IMR-90 (cell line): Measurements from ENCODE around the gene MRM1. TPM values are rescaled to one million over a fixed set of nuclear protein-coding genes. Genes with fewer than 3 reads are reported as not detected.

Source experiments
- ATAC-seq: fragments of 200-7000 bp; cut with Tn5 transposase; 2 replicates; pipeline ENCODE4 v1.9.1; 2020; ENCODE audit warnings: low read depth, mild to moderate bottlenecking, moderate library complexity
- BruUV-seq: library from RNA; stranded (reverse); fragments of 400-500 nt; replicated peaks from 2 replicates; lab custom pipeline; 2021; lab: Mats Ljungman, UMichigan
- CTCF ChIA-PET: fragments of 300-600 bp; formaldehyde crosslinking; extraction: SDS; loops from one replicate; lab custom pipeline; 2021; ENCODE audit warnings: antibody characterized with exemption; lab: Yijun Ruan, JAX
- POLR2A ChIA-PET: fragments of 300-600 bp; sonication (Branson Sonifier 250); formaldehyde crosslinking; loops from one replicate; lab custom pipeline; 2022; ENCODE audit warnings: antibody characterized with exemption; ENCODE audit not compliant: unreplicated experiment; lab: Charles Lee
- DNase-seq: peaks from one replicate; pipeline ENCODE4 v3.0.0; 2013
- H2AFZ ChIP-seq: replicated peaks from 2 replicates; pipeline ENCODE3; 2013; ENCODE audit warnings: low read length, mild to moderate bottlenecking; ENCODE audit not compliant: poor library complexity
- H2AK5ac ChIP-seq: 2 replicates; pipeline ENCODE4 v1.6.1; 2013; ENCODE audit warnings: low read depth, low read length, inconsistent platforms
- H2AK9ac ChIP-seq: replicated peaks from 2 replicates; pipeline ENCODE3; 2013; ENCODE audit warnings: mild to moderate bottlenecking, low read depth, low read length, moderate library complexity; ENCODE audit not compliant: poor library complexity
- H2BK120ac ChIP-seq: 2 replicates; pipeline ENCODE4 v1.6.1; 2013; ENCODE audit warnings: low read depth, low read length, inconsistent platforms
- H2BK15ac ChIP-seq: 3 replicates; pipeline ENCODE4 v1.6.1; 2013; ENCODE audit warnings: low read depth, low read length, inconsistent platforms
- H2BK20ac ChIP-seq: 2 replicates; pipeline ENCODE4 v1.6.1; 2013; ENCODE audit warnings: low read depth, mild to moderate bottlenecking, inconsistent platforms, low read length, moderate library complexity
- H2BK5ac ChIP-seq: 2 replicates; pipeline ENCODE4 v1.6.1; 2013; ENCODE audit warnings: mild to moderate bottlenecking, low read depth, low read length, inconsistent platforms; ENCODE audit not compliant: poor library complexity, severe bottlenecking
- H3K14ac ChIP-seq: replicated peaks from 2 replicates; pipeline ENCODE4 v1.6.1; 2013; ENCODE audit warnings: low read depth, low read length, inconsistent platforms
- H3K18ac ChIP-seq: 2 replicates; pipeline ENCODE4 v1.6.1; 2013; ENCODE audit warnings: low read depth, low read length, control low read depth
- H3K23ac ChIP-seq: 2 replicates; pipeline ENCODE4 v1.6.1; 2013; ENCODE audit warnings: low read depth, low read length, inconsistent platforms
- H3K27ac ChIP-seq: 2 replicates; pipeline ENCODE4 v1.5.1; 2013; ENCODE audit warnings: mild to moderate bottlenecking, control low read depth, low read length; ENCODE audit not compliant: insufficient read depth
- H3K27me3 ChIP-seq: 2 replicates; pipeline ENCODE4 v1.6.1; 2013; ENCODE audit warnings: low read length; ENCODE audit not compliant: control insufficient read depth, insufficient read depth
- H3K36me3 ChIP-seq: 2 replicates; pipeline ENCODE4 v1.6.1; 2013; ENCODE audit warnings: low read length, mixed read lengths; ENCODE audit not compliant: control insufficient read depth, insufficient read depth
- H3K4ac ChIP-seq: 2 replicates; pipeline ENCODE4 v1.6.1; 2013; ENCODE audit warnings: low read depth, low read length, inconsistent platforms
- H3K4me1 ChIP-seq: 2 replicates; pipeline ENCODE4 v1.6.1; 2013; ENCODE audit warnings: low read length, mixed read lengths; ENCODE audit not compliant: control insufficient read depth, insufficient read depth
- H3K4me2 ChIP-seq: 2 replicates; pipeline ENCODE4 v1.6.1; 2013; ENCODE audit warnings: low read depth, mild to moderate bottlenecking, control low read depth, low read length, moderate library complexity
- H3K4me3 ChIP-seq: 2 replicates; pipeline ENCODE4 v1.5.1; 2013; ENCODE audit warnings: low read depth, mild to moderate bottlenecking, control low read depth, low read length, moderate library complexity; ENCODE audit not compliant: insufficient read depth
- H3K56ac ChIP-seq: 2 replicates; pipeline ENCODE4 v1.6.1; 2013; ENCODE audit warnings: low read length, inconsistent platforms; ENCODE audit not compliant: insufficient read depth; ENCODE audit errors: extremely low read depth
- H3K79me1 ChIP-seq, 2 experiments: 2 replicates each; pipeline ENCODE4 v1.6.1; 2013; ENCODE audit warnings: low read length in 2 of 2, inconsistent platforms in 1 of 2, low read depth in 1 of 2
- H3K9ac ChIP-seq: 2 replicates; pipeline ENCODE4 v1.6.1; 2013; ENCODE audit warnings: low read depth, low read length, control low read depth
- H3K9me1 ChIP-seq: 2 replicates; pipeline ENCODE4 v1.6.1; 2013; ENCODE audit warnings: low read length, inconsistent platforms; ENCODE audit not compliant: insufficient read depth
- H3K9me3 ChIP-seq: 2 replicates; pipeline ENCODE4 v1.6.1; 2013; ENCODE audit warnings: low read length; ENCODE audit not compliant: control insufficient read depth, insufficient read depth
- H4K20me1 ChIP-seq: 2 replicates; pipeline ENCODE4 v1.6.1; 2013; ENCODE audit warnings: low read length, inconsistent platforms; ENCODE audit not compliant: insufficient read depth
- H4K5ac ChIP-seq: 2 replicates; pipeline ENCODE4 v1.6.1; 2013; ENCODE audit warnings: mild to moderate bottlenecking, low read depth, low read length, control low read depth
- H4K8ac ChIP-seq, 2 experiments: 2 replicates each; pipeline ENCODE4 v1.6.1; 2013; ENCODE audit warnings: low read depth in 2 of 2, low read length in 2 of 2, control low read depth in 1 of 2, inconsistent platforms in 1 of 2
- H4K91ac ChIP-seq: 2 replicates; pipeline ENCODE4 v1.6.1; 2013; ENCODE audit warnings: low read depth, low read length, inconsistent platforms; ENCODE audit not compliant: insufficient read depth
- FOS ChIP-seq: fragments of 150-350 bp; IDR thresholded peaks from 2 replicates; pipeline ENCODE4 v1.6.1; 2016; ENCODE audit warnings: low read depth, low read length
- WGBS, 2 experiments: methylation state at CpG; one replicate each; pipeline versions ENCODE4 v1.1.5 to v1.1.7; 2013; ENCODE audit warnings: missing lambda C conversion rate in 2 of 2; ENCODE audit not compliant: insufficient read length in 1 of 2; ENCODE audit errors: extremely low coverage in 2 of 2; 5-methylcytosine and 5-hydroxymethylcytosine counted together
- dilution Hi-C: fragments of 300-500 bp; cut with HindIII; formaldehyde crosslinking; loops from one replicate; pipeline ENCODE4 v1.14.3; 2018; ENCODE audit warnings: low sequenced_read_pairs; ENCODE audit not compliant: unreplicated experiment
- in situ Hi-C: fragments of 300-500 bp; cut with MboI; formaldehyde crosslinking; loops from 3 replicates; pipeline ENCODE4 v1.14.3; 2019; ENCODE audit warnings: low sequenced_read_pairs, inconsistent platforms, mixed read lengths
- intact Hi-C: fragments of 100-400 bp; cut with micrococcal nuclease; formaldehyde crosslinking; loops from 2 replicates; pipeline ENCODE4 v1.10.0; 2022
- polyA plus RNA-seq, 3 experiments: library from polyadenylated mRNA; depleted of rRNA; stranded (reverse); fragments of >200 nt; gene quantifications; 2 replicates each; pipeline ENCODE4 v1.2.3, GENCODE V29; 2012; ENCODE audit warnings: low replicate concordance in 1 of 3
- total RNA-seq: library from RNA; depleted of rRNA; stranded (reverse); fragments of >200 nt; gene quantifications from 2 replicates; pipeline ENCODE4 v1.2.3, GENCODE V29; 2012

The MRM1 gene
- total and polyA plus RNA-seq, 2 of the 4 experiments (the other 2 are of a cell fraction) = 2.2 to 5.3 TPM

DNA sequence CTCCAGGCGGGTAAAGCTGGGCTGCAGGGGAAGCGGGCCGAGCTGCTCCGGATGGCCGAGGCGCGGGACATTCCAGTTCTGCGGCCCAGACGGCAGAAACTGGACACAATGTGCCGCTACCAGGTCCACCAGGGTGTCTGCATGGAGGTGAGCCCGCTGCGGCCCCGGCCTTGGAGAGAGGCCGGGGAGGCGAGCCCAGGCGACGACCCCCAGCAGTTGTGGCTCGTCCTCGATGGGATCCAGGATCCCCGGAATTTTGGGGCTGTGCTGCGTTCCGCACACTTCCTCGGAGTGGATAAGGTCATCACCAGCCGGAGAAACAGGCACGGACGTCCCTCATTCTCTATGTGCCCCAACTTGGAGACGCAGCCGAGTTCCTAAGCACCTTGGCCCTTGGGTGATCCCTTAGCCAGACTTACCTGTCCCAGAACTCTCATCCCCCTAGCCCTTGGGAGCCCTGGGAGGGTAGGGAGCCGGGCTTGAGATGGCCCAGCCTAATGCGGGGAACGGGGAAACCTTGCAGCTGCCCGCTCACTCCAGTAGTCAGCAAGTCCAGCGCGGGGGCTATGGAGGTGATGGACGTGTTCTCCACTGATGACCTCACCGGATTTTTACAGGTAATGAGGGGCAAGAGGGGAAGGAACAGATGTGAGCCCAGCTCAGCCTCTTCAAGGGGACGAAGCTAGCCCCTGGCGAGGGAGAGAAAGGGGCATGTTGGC is 806 bp downstream of the MRM1 start:
- POLR2A ChIA-PET = interaction anchor here (0.6 kb wide), 2 partner anchors 57 to 748 kb away, joined by 4 to 5 read pairs; partner anchors contain the start of gene GGNBP2
- Histone ChIP-seq H3K79me1 (peaks cover 27 to 54% of the 10 kb centered on the region in 2 experiments), H2BK20ac (no peak overlapping the region), H2AK5ac (peak overlapping the region; percentile 36; the same call in 1 of the 2 replicates), H3K23ac (peak overlapping the region; percentile 55), H4K91ac (no peak overlapping the region; the same call in 1 of the 2 replicates), H3K4me3 (peak overlapping the region; percentile 79), H3K27ac (peak overlapping the region; percentile 69), H3K9me1 (peaks cover 9% of the 10 kb centered on the region; the same call in 1 of the 2 replicates), H2AFZ (peak overlapping the region; percentile 98), H2BK15ac (no peak overlapping the region), H3K4me2 (peak overlapping the region; percentile 88), H4K8ac (peak overlapping the region; percentile 93 to 98; a peak in 3 of 4 replicates), H4K5ac (no peak overlapping the region), H3K18ac (no peak overlapping the region), H2AK9ac (peak overlapping the region; percentile 63), H3K4ac (peak overlapping the region; percentile 81), H3K36me3 (no peaks in the 10 kb centered on the region; the same call in 1 of the 2 replicates), H3K9me3 (no peaks in the 10 kb centered on the region), H3K9ac (peak overlapping the region; percentile 69), H2BK120ac (no peak overlapping the region), H4K20me1 (peaks cover 14% of the 10 kb centered on the region), H3K27me3 (no peaks in the 10 kb centered on the region), H3K4me1 (peaks cover 6% of the 10 kb centered on the region), H2BK5ac (no peak overlapping the region), H3K14ac (peak overlapping the region; percentile 77), H3K56ac (peak overlapping the region; percentile 36; the same call in 1 of the 2 replicates)
- DNase-seq = peak; percentile 9
- WGBS, 2 experiments = 1% methylated on average over 22 of the region's 38 CpGs; no CpG with 5 or more reads in 1 of the 2 experiments
- BruUV-seq = no TSS peak
- in situ Hi-C loops = loop anchor here (10.0 kb wide), 1 partner anchor 773 kb away; the partner anchor contains the start of gene C17orf78
- TF ChIP-seq FOS = no peak
- dilution Hi-C loops = no loop called here
- peak; percentile 7 for ATAC-seq
- intact Hi-C loops = loop anchor here (2.0 to 5.0 kb wide), 3 partner anchors 619 to 890 kb away; no protein-coding TSS in a partner anchor
- CTCF ChIA-PET = interaction anchor here (0.7 to 1.8 kb wide), 9 partner anchors 9 to 771 kb away, joined by 3 to 6 read pairs (median 3); no protein-coding TSS in a partner anchor
